ENCODE data around the gene IMPA2. TPM values are rescaled to one million over a fixed set of nuclear protein-coding genes. Genes with fewer than 3 reads are reported as not detected.

The IMPA2 gene
- total and polyA plus RNA-seq, 2 of the 4 experiments (the other 2 are of a cell fraction) = 5.4 to 5.5 TPM

DNA sequence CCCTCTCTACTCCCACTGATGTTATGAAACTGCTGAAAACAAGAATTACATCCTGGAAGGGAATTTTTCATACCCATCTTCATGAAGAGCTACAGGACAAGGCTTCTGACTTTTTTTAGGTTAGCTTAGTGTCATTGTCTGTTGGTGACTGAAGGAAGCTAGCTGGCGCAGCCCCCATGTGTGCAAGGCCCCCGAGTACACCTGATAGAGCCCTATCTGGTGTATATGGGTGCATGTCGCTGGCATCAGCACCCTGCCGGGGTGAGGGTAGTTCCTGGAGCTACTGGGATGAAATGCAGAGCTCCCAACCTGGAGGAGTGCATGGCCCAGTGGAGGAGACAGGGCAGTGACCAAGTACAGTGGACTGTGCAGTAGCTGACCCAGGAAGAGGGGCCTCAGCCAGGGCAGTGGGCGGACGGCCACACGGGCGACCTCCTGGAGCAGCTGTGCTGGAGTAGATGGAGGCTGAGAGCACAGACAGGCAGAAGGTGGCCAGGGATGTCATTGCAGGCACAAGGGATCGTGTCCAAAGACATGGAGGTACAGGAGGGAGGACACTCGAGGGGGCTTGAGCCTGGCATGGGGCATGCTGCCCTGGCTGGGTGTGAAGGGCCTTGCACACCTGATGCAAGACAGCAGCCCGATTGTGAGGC, 12.1 kb downstream of the IMPA2 start:
- peaks cover 19 to 23% of the 10 kb centered on the region in 2 experiments; a peak in 2 of 4 replicates for H3K79me1 ChIP-seq (ENCODE audit: low read depth in 1 of 2, low read length in 2 of 2)
- no peaks in the 10 kb centered on the region for H3K27me3 ChIP-seq (ENCODE audit: control insufficient read depth, insufficient read depth, low read length)
- H3K4me1 ChIP-seq (ENCODE audit: control insufficient read depth, insufficient read depth, low read length) = peaks cover 11% of the 10 kb centered on the region
- no peak overlapping the region for H2AK9ac ChIP-seq (replicated peaks; ENCODE audit: low read depth, low read length, poor library complexity)
- ChIA-PET CTCF (interaction anchor here (2.5 to 7.5 kb wide), 2 partner anchors 55 to 260 kb away, joined by 10 to 109 read pairs; no protein-coding TSS in a partner anchor), POLR2A (ENCODE audit: unreplicated experiment) (no interaction called here)
- H3K23ac ChIP-seq (ENCODE audit: low read depth, low read length) = no peak overlapping the region
- H3K9me1 ChIP-seq (ENCODE audit: insufficient read depth, low read length) = peaks cover 3% of the 10 kb centered on the region; the same call in 1 of the 2 replicates
- no peak overlapping the region for H3K56ac ChIP-seq (ENCODE audit: extremely low read depth, insufficient read depth, low read length)
- in situ Hi-C loops (cut with MboI; ENCODE audit: low sequenced_read_pairs) = no loop called here
- no peak for DNase-seq
- peak overlapping the region; percentile 45 for H2BK120ac ChIP-seq (ENCODE audit: low read depth, low read length)
- peaks cover 5% of the 10 kb centered on the region; the same call in 1 of the 2 replicates for H4K20me1 ChIP-seq (ENCODE audit: insufficient read depth, low read length)
- no peak overlapping the region for H2BK5ac ChIP-seq (ENCODE audit: low read depth, low read length, poor library complexity, severe bottlenecking)
- 0 out of 3 replicates have a peak overlapping the region, but pooled peaks have one; percentile 35 for H2BK15ac ChIP-seq (ENCODE audit: low read depth, low read length)
- no TSS peak for BruUV-seq (replicated peaks)
- no peak overlapping the region for H3K4me3 ChIP-seq (ENCODE audit: insufficient read depth, low read depth, low read length)
- dilution Hi-C loops (cut with HindIII; ENCODE audit: low sequenced_read_pairs, unreplicated experiment) = no loop called here
- H2AFZ ChIP-seq (replicated peaks; ENCODE audit: low read length, poor library complexity) = peak overlapping the region; percentile 36
- H4K5ac ChIP-seq (ENCODE audit: low read depth, low read length) = no peak overlapping the region
- ATAC-seq (ENCODE audit: low read depth) = no peak
- WGBS, 2 experiments (ENCODE audit: extremely low coverage in 2 of 2, insufficient read length in 1 of 2) = 73% methylated on average over 2 of the region's 11 CpGs; no CpG with 5 or more reads in 1 of the 2 experiments
- H3K9ac ChIP-seq (ENCODE audit: low read depth, low read length) = no peak overlapping the region
- 0 out of 2 replicates have a peak overlapping the region, but pooled peaks have one; percentile 46 for H3K4ac ChIP-seq (ENCODE audit: low read depth, low read length)
- H2BK20ac ChIP-seq (ENCODE audit: low read depth, low read length) = no peak overlapping the region
- peak overlapping the region; percentile 59; the same call in 1 of the 2 replicates for H4K91ac ChIP-seq (ENCODE audit: insufficient read depth, low read depth, low read length)
- intact Hi-C loops (cut with micrococcal nuclease) = no loop called here
- H4K8ac ChIP-seq (ENCODE audit: low read depth in 2 of 2, low read length in 2 of 2) = no peak overlapping the region
- no peak overlapping the region for H3K18ac ChIP-seq (ENCODE audit: low read depth, low read length)
- no peak overlapping the region for H3K27ac ChIP-seq (ENCODE audit: insufficient read depth, low read length)
- peak overlapping the region; percentile 39; the same call in 1 of the 2 replicates for H2AK5ac ChIP-seq (ENCODE audit: low read depth, low read length)
- H3K9me3 ChIP-seq (ENCODE audit: control insufficient read depth, insufficient read depth, low read length) = no peaks in the 10 kb centered on the region
- H3K4me2 ChIP-seq (ENCODE audit: low read depth, low read length) = no peak overlapping the region
- H3K14ac ChIP-seq (replicated peaks; ENCODE audit: low read depth, low read length) = no peak overlapping the region
- no peaks in the 10 kb centered on the region for H3K36me3 ChIP-seq (ENCODE audit: control insufficient read depth, insufficient read depth, low read length)
- TF ChIP-seq SMC3 (IDR thresholded peaks at IDR 0.05; ENCODE audit: low read depth, low read length) = no peak
- TF ChIP-seq POLR2A (IDR thresholded peaks at IDR 0.05; ENCODE audit: low read depth, low read length) = no peak
- TF ChIP-seq MAFK (IDR thresholded peaks at IDR 0.05; ENCODE audit: low read depth, low read length) = no peak
- no peak for TF ChIP-seq RCOR1 (IDR thresholded peaks at IDR 0.05; ENCODE audit: insufficient replicate concordance, low read length)
- TF ChIP-seq, protein P1, sequence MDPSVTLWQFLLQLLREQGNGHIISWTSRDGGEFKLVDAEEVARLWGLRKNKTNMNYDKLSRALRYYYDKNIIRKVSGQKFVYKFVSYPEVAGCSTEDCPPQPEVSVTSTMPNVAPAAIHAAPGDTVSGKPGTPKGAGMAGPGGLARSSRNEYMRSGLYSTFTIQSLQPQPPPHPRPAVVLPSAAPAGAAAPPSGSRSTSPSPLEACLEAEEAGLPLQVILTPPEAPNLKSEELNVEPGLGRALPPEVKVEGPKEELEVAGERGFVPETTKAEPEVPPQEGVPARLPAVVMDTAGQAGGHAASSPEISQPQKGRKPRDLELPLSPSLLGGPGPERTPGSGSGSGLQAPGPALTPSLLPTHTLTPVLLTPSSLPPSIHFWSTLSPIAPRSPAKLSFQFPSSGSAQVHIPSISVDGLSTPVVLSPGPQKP (IDR thresholded peaks at IDR 0.05; ENCODE audit: borderline replicate concordance, low read depth, low read length) = no peak
- TF ChIP-seq CHD1 (IDR thresholded peaks at IDR 0.05; ENCODE audit: low read depth, low read length) = no peak
- TF ChIP-seq MXI1 (IDR thresholded peaks at IDR 0.05; ENCODE audit: borderline replicate concordance, low read depth, low read length) = no peak
- no peak for TF ChIP-seq NFE2L2 (IDR thresholded peaks at IDR 0.05; ENCODE audit: low read depth, low read length)
- TF ChIP-seq FOS (IDR thresholded peaks at IDR 0.05; ENCODE audit: low read depth, low read length) = no peak
- TF ChIP-seq, protein P2, sequence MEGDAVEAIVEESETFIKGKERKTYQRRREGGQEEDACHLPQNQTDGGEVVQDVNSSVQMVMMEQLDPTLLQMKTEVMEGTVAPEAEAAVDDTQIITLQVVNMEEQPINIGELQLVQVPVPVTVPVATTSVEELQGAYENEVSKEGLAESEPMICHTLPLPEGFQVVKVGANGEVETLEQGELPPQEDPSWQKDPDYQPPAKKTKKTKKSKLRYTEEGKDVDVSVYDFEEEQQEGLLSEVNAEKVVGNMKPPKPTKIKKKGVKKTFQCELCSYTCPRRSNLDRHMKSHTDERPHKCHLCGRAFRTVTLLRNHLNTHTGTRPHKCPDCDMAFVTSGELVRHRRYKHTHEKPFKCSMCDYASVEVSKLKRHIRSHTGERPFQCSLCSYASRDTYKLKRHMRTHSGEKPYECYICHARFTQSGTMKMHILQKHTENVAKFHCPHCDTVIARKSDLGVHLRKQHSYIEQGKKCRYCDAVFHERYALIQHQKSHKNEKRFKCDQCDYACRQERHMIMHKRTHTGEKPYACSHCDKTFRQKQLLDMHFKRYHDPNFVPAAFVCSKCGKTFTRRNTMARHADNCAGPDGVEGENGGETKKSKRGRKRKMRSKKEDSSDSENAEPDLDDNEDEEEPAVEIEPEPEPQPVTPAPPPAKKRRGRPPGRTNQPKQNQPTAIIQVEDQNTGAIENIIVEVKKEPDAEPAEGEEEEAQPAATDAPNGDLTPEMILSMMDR (conservative IDR thresholded peaks at IDR 0.05; ENCODE audit: low read depth, low read length) = no peak
- TF ChIP-seq RAD21 (IDR thresholded peaks at IDR 0.05; ENCODE audit: low read length) = no peak
- TF ChIP-seq CEBPB (IDR thresholded peaks at IDR 0.05; ENCODE audit: low read depth, low read length) = no peak
- TF ChIP-seq RFX5 (IDR thresholded peaks at IDR 0.05; ENCODE audit: low read depth, low read length) = no peak
- TF ChIP-seq MAZ (IDR thresholded peaks at IDR 0.05; ENCODE audit: borderline replicate concordance, low read depth, low read length) = no peak
- no peak for TF ChIP-seq USF2 (IDR thresholded peaks at IDR 0.05; ENCODE audit: low read depth, low read length)
